Esophagus muscularis mucosa (tissue), 4 donors: ENCODE results near the gene C1orf159. TPM values are rescaled to one million over a fixed set of nuclear protein-coding genes. Genes with fewer than 3 reads are reported as not detected.
A peak's percentile ranks its signal among the peaks of the same experiment; 100 is the strongest.

Experiments
- DNase-seq: peaks from one replicate; pipeline ENCODE4 v3.0.0-alpha.2; 2017; ENCODE audit errors: extremely low spot score
- H3K27ac ChIP-seq, 4 donors: fragments of 200-600 bp; sonication (generic); replicated peaks in 1 of 4; 1 replicate in 3 of 4; 2 replicates in 1 of 4; pipeline ENCODE4 v1.5.1; 2016 to 2019; ENCODE audit warnings: mild to moderate bottlenecking in 1 of 4
- H3K27me3 ChIP-seq, 4 donors: fragments of 200-600 bp; sonication (generic); one replicate each; pipeline versions ENCODE4 v1.5.1 to v1.6.0; 2016 to 2019
- H3K36me3 ChIP-seq, 4 donors: fragments of 200-600 bp; sonication (generic); one replicate each; pipeline ENCODE4 v1.5.1; 2016 to 2019
- H3K4me1 ChIP-seq, 4 donors: fragments of 200-600 bp; sonication (generic); one replicate each; pipeline ENCODE4 v1.5.1; 2016 to 2019
- H3K4me3 ChIP-seq, 4 donors: fragments of 200-600 bp; sonication (generic); 1 replicate in 2 of 4; 2 replicates in 2 of 4; pipeline ENCODE4 v1.5.1; 2016 to 2019; ENCODE audit warnings: mild to moderate bottlenecking in 4 of 4, moderate library complexity in 1 of 4
- H3K9me3 ChIP-seq, 4 donors: fragments of 200-600 bp; sonication (generic); 1 replicate in 3 of 4; 2 replicates in 1 of 4; pipeline ENCODE4 v1.5.1; 2016 to 2019
- CTCF ChIP-seq, 3 experiments: fragments of 200-600 bp in 2 of 3; fragments of 450-650 bp in 1 of 3; sonication (generic) in 2 of 3; IDR thresholded peaks; one replicate each; pipeline ENCODE4 v1.5.1; 2017 to 2019; ENCODE audit warnings: antibody characterized with exemption in 3 of 3, mild to moderate bottlenecking in 2 of 3, moderate library complexity in 1 of 3
- EP300 ChIP-seq: sonication (generic); formaldehyde crosslinking; IDR thresholded peaks from one replicate; pipeline ENCODE4 v1.6.1; 2017; ENCODE audit warnings: antibody characterized with exemption
- POLR2A ChIP-seq: fragments of 450-650 bp; IDR thresholded peaks from one replicate; pipeline ENCODE4 v1.6.1; 2017; ENCODE audit warnings: antibody characterized with exemption, moderate library complexity, mild to moderate bottlenecking, low read depth
- POLR2AphosphoS5 ChIP-seq, 2 donors: sonication (generic); formaldehyde crosslinking; IDR thresholded peaks; one replicate each; pipeline ENCODE4 v1.6.1; 2017; ENCODE audit warnings: antibody characterized with exemption in 2 of 2
- WGBS: methylation state at CpG from one replicate; pipeline ENCODE4 v1.1.5; 2018; 5-methylcytosine and 5-hydroxymethylcytosine counted together
- intact Hi-C: fragments of 100-400 bp; cut with DNase I; formaldehyde crosslinking; loops from one replicate; pipeline ENCODE4 v1.15.1; 2023
- total RNA-seq, 4 donors: library from RNA; depleted of rRNA; stranded (reverse); fragments of >200 nt; gene quantifications; one replicate each; pipeline versions ENCODE4 v1.1.0 to v1.2.1, GENCODE V29; 2016

C1orf159 gene
- total RNA-seq, 4 donors from 2014 or later, result 4.2 to 11.9 (median 8.5) TPM

GRCh38 chr1:1117469-1117831 is 1.6 kb upstream of the C1orf159 start:
- intact Hi-C loops, result loop anchor here (10.0 kb wide), 1 partner anchor 257 kb away; the partner anchor contains the start of gene AURKAIP1
- H3K27me3 ChIP-seq, result peaks cover 0 to 49% (median 3%) of the 10 kb centered on the region in 4 donors
- no peak for TF ChIP-seq CTCF (IDR thresholded peaks at IDR 0.05)
- no peak for TF ChIP-seq POLR2AphosphoS5 (IDR thresholded peaks at IDR 0.05)
- no peak for TF ChIP-seq POLR2A
- TF ChIP-seq EP300, result no peak

GRCh38 chr1:1116701-1117468 is 996 bp upstream of the C1orf159 start:
- H3K9me3 ChIP-seq, result peaks cover 0 to 4% (median 0%) of the 10 kb centered on the region in 4 donors
- WGBS, result 50% methylated on average over 2 of the region's 47 CpGs
- DNase-seq, result no peak
- TF ChIP-seq EP300 (no peak), CTCF (IDR thresholded peaks at IDR 0.05) (no peak), POLR2A (no peak), POLR2AphosphoS5 (IDR thresholded peaks at IDR 0.05) (no peak)
- H3K4me1 ChIP-seq, result peaks cover 10 to 31% (median 25%) of the 10 kb centered on the region in 4 donors
- H3K4me3 ChIP-seq, result peak overlapping the region; percentile 79 to 98 (median 98)
- H3K27ac ChIP-seq, result peak overlapping the region in 2 of 4 donors; percentile 60 to 84
- intact Hi-C loops, result loop anchor here (10.0 kb wide), 1 partner anchor 258 kb away; the partner anchor contains the start of gene AURKAIP1
- H3K27me3 ChIP-seq, result peaks cover 0 to 46% (median 3%) of the 10 kb centered on the region in 4 donors
- H3K36me3 ChIP-seq, result peaks cover 0 to 13% (median 3%) of the 10 kb centered on the region in 4 donors

More at GRCh38 chr1:1117469-1117831, 1.6 kb upstream of the C1orf159 start:
- Histone ChIP-seq H3K27ac (no peak overlapping the region), H3K4me1 (peaks cover 16 to 36% (median 30%) of the 10 kb centered on the region in 4 donors), H3K9me3 (peaks cover 0 to 4% (median 0%) of the 10 kb centered on the region in 4 donors), H3K4me3 (no peak overlapping the region), H3K36me3 (peaks cover 0 to 11% (median 3%) of the 10 kb centered on the region in 4 donors)
- no peak for DNase-seq
- WGBS, result 61% methylated on average over 11 of the region's 20 CpGs

GRCh38 chr1:1115136-1115785 is 628 bp downstream of the C1orf159 start:
- intact Hi-C loops, result loop anchor here (10.0 kb wide), 1 partner anchor 260 kb away; the partner anchor contains the start of gene AURKAIP1
- DNase-seq, result no peak
- TF ChIP-seq POLR2A, result no peak
- no peak for TF ChIP-seq EP300
- TF ChIP-seq POLR2AphosphoS5 (IDR thresholded peaks at IDR 0.05), result no peak
- TF ChIP-seq CTCF (IDR thresholded peaks at IDR 0.05), result no peak
- peaks cover 6 to 27% (median 21%) of the 10 kb centered on the region in 4 donors for H3K4me1 ChIP-seq
- H3K27me3 ChIP-seq, result peaks cover 0 to 31% (median 0%) of the 10 kb centered on the region in 4 donors
- 6% methylated on average over 34 of the region's 41 CpGs for WGBS
- peak overlapping the region; percentile 79 to 98 (median 98) for H3K4me3 ChIP-seq
- peaks cover 0 to 18% (median 3%) of the 10 kb centered on the region in 4 donors for H3K36me3 ChIP-seq
- peaks cover 0 to 4% (median 0%) of the 10 kb centered on the region in 4 donors for H3K9me3 ChIP-seq
- H3K27ac ChIP-seq, result peak overlapping the region; percentile 78 to 87 (median 84)

- intact Hi-C loops, result loop anchor here (10.0 kb wide), 1 partner anchor 260 kb away; the partner anchor contains the start of gene AURKAIP1
- 94% methylated on average over 13 of the region's 13 CpGs for WGBS
- no peak for DNase-seq
- Histone ChIP-seq H3K4me1 (peaks cover 6 to 27% (median 21%) of the 10 kb centered on the region in 4 donors), H3K4me3 (no peak overlapping the region), H3K36me3 (peaks cover 0 to 18% (median 3%) of the 10 kb centered on the region in 4 donors), H3K27me3 (peaks cover 0 to 23% (median 0%) of the 10 kb centered on the region in 4 donors), H3K9me3 (peaks cover 0 to 4% (median 0%) of the 10 kb centered on the region in 4 donors), H3K27ac (no peak overlapping the region)
- no peak for TF ChIP-seq POLR2A
- TF ChIP-seq EP300, result no peak
- TF ChIP-seq CTCF (IDR thresholded peaks at IDR 0.05), result no peak
- no peak for TF ChIP-seq POLR2AphosphoS5 (IDR thresholded peaks at IDR 0.05)
These were observed 1.5 kb downstream of the C1orf159 start for GRCh38 chr1:1114431-1114830.
